T-helper 1 cell treated with Interleukin-12 subunit alpha and Interleukin-12 subunit beta and Interleukin-4 antibody, amounts not matched to agents 30 μg/mL and 1 μg/mL, for 36 hours (primary cell): ENCODE results near the gene SBNO2.
"Not testable (repeated sequence)": the region's sequence is repeated elsewhere in the genome, so short reads cannot be mapped to it uniquely, and the experiment has no call there.

Source experiments
- H3K27ac Mint-ChIP-seq: one replicate; pipeline ENCODE4 v1.8.0; 2021; ENCODE audit warnings: mild to moderate bottlenecking, mixed read lengths
- H3K27me3 Mint-ChIP-seq: one replicate; pipeline ENCODE4 v1.8.0; 2021; ENCODE audit warnings: low read depth, mixed read lengths
- H3K36me3 Mint-ChIP-seq: one replicate; pipeline ENCODE4 v1.8.0; 2021; ENCODE audit warnings: low read depth, mixed read lengths
- H3K4me1 Mint-ChIP-seq: one replicate; pipeline ENCODE4 v1.8.0; 2021; ENCODE audit warnings: low read depth, mixed read lengths
- H3K4me3 Mint-ChIP-seq: one replicate; pipeline ENCODE4 v1.8.0; 2021; ENCODE audit warnings: mild to moderate bottlenecking, moderate library complexity, mixed read lengths
- H3K9me3 Mint-ChIP-seq: one replicate; pipeline ENCODE4 v1.8.0; 2021; ENCODE audit warnings: mixed read lengths

Gene SBNO2

GRCh38 chr19:1213391-1214286, 39.6 kb upstream of the SBNO2 start:
- no peaks in the 10 kb centered on the region for H3K9me3 Mint-ChIP-seq
- H3K27ac Mint-ChIP-seq = peak overlapping the region; percentile 98
- H3K4me1 Mint-ChIP-seq = peaks cover 20% of the 10 kb centered on the region
- H3K4me3 Mint-ChIP-seq = peak overlapping the region; percentile 77
- peaks cover 16% of the 10 kb centered on the region for H3K36me3 Mint-ChIP-seq
- no peaks in the 10 kb centered on the region for H3K27me3 Mint-ChIP-seq

- Mint-ChIP-seq H3K27ac (no peak overlapping the region), H3K27me3 (no peaks in the 10 kb centered on the region), H3K36me3 (peaks cover 22% of the 10 kb centered on the region), H3K4me3 (peak overlapping the region; percentile 44), H3K9me3 (no peaks in the 10 kb centered on the region), H3K4me1 (peaks cover 32% of the 10 kb centered on the region)
Measured at GRCh38 chr19:1211494-1212234, 37.6 kb upstream of the SBNO2 start.

DNA sequence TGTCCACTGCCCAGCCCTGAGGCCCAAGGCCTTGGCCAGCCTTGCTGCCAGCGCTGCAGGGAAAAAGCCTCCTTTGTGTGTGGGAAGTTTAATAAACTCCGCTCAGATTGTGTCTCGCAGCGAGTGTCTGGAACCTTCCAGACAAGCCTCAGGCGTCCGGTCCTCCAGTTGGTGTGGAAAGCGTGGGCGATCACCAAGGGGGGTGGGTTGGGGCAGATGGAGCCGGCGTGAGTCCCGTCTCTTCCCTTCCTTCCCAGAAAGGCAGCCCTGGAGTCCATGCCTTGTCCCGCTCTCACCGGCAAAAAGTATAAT, 36.1 kb upstream of the SBNO2 start:
- Mint-ChIP-seq H3K27me3 (no peaks in the 10 kb centered on the region), H3K4me1 (peaks cover 33% of the 10 kb centered on the region), H3K9me3 (no peaks in the 10 kb centered on the region), H3K27ac (no peak overlapping the region), H3K36me3 (peaks cover 23% of the 10 kb centered on the region), H3K4me3 (no peak overlapping the region)

DNA sequence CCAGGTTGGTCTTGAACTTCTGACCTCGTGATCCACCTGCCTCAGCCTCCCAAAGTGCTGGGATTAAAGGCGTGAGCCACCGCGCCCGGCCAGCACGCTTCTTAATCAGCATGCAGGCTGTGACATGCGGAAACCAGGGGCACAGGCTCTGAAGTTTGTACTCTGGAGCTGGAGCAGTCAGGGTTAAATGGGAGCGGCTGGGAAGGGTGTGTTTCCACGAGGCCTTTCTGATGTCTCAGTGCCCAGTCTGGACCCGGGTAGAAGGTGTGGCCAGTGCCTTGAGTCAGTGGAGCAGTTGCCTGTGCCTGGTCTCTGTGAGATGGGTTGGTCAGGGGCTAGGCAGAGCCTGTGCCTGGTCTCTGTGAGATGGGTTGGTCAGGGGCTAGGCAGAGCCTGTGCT, 34.8 kb upstream of the SBNO2 start:
- H3K36me3 Mint-ChIP-seq = peaks cover 21% of the 10 kb centered on the region
- H3K4me3 Mint-ChIP-seq = peak overlapping the region; percentile 21
- H3K27ac Mint-ChIP-seq, H3K27me3 Mint-ChIP-seq, H3K9me3 Mint-ChIP-seq: not testable (repeated sequence)
- peaks cover 30% of the 10 kb centered on the region for H3K4me1 Mint-ChIP-seq

DNA sequence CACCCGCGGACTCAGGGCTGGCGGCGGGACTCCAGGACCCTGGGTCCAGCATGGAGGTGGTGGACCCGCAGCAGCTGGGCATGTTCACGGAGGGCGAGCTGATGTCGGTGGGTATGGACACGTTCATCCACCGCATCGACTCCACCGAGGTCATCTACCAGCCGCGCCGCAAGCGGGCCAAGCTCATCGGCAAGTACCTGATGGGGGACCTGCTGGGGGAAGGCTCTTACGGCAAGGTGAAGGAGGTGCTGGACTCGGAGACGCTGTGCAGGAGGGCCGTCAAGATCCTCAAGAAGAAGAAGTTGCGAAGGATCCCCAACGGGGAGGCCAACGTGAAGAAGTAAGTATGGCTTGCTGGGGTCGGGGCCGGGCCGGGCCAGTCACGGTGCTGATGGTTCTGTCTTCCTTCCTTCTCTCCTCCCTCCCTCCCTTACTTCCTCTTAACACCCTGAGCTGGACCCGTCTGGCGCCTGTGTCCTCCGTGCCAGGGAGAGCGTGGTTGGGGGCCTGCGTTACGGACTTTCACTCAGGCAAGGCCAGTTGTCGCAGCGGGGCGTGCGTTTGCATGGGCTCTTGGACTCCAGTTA, 32.9 kb upstream of the SBNO2 start:
- peaks cover 32% of the 10 kb centered on the region for H3K4me1 Mint-ChIP-seq
- peaks cover 17% of the 10 kb centered on the region for H3K36me3 Mint-ChIP-seq
- no peaks in the 10 kb centered on the region for H3K9me3 Mint-ChIP-seq
- peak overlapping the region; percentile 94 for H3K4me3 Mint-ChIP-seq
- H3K27ac Mint-ChIP-seq = peak overlapping the region; percentile 89
- H3K27me3 Mint-ChIP-seq = no peaks in the 10 kb centered on the region

GRCh38 chr19:1206150-1206863, 32.2 kb upstream of the SBNO2 start:
- Mint-ChIP-seq H3K27me3 (no peaks in the 10 kb centered on the region), H3K36me3 (peaks cover 14% of the 10 kb centered on the region), H3K27ac (peak overlapping the region; percentile 89), H3K9me3 (no peaks in the 10 kb centered on the region), H3K4me1 (peaks cover 29% of the 10 kb centered on the region), H3K4me3 (peak overlapping the region; percentile 94)

GRCh38 chr19:1205114-1206099, 31.3 kb upstream of the SBNO2 start, which contains the start of gene STK11:
STK11 (plus strand) TSS chr19:1205778; CDS start chr19:1206914, 1,136 bp downstream.
- Mint-ChIP-seq H3K27ac (peak within 1 kb of the TSS; percentile 89), H3K9me3 (no peaks in the 10 kb centered on the region), H3K27me3 (no peaks in the 10 kb centered on the region), H3K36me3 (peaks cover 12% of the 10 kb centered on the region), H3K4me3 (peak within 1 kb of the TSS; percentile 94), H3K4me1 (peaks cover 27% of the 10 kb centered on the region)

GRCh38 chr19:1200614-1201013, 26.5 kb upstream of the SBNO2 start:
- H3K36me3 Mint-ChIP-seq, H3K27me3 Mint-ChIP-seq, H3K4me3 Mint-ChIP-seq, H3K4me1 Mint-ChIP-seq, H3K9me3 Mint-ChIP-seq, H3K27ac Mint-ChIP-seq: not testable (repeated sequence)

GRCh38 chr19:1199531-1199930, 25.5 kb upstream of the SBNO2 start:
- Mint-ChIP-seq H3K27ac (no peak overlapping the region), H3K27me3 (no peaks in the 10 kb centered on the region), H3K4me1 (peaks cover 9% of the 10 kb centered on the region), H3K4me3 (no peak overlapping the region), H3K9me3 (no peaks in the 10 kb centered on the region), H3K36me3 (peaks cover 2% of the 10 kb centered on the region)

DNA sequence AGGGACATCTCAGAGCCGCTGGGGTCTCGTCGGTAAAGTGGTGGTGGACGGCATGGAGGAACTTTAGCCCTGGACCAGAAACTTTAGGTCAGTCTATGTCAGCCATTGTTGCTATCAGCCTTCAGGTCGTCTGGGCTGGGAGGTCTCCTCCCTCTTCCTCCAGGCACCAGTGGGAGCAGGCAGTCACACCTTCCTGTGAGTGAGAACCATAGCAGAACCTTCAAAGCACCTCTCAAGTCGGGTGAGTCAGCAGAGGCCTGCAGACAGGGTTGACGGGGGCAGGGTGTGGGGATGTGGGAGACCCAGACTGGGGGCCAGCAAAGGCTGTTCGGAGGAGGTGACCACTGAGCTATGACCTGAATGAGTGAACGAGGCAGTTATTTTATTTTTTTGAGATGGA, 15.4 kb upstream of the SBNO2 start:
- Mint-ChIP-seq H3K4me1 (peaks cover 17% of the 10 kb centered on the region), H3K27me3 (no peaks in the 10 kb centered on the region), H3K27ac (peak overlapping the region; percentile 84), H3K36me3 (no peaks in the 10 kb centered on the region), H3K9me3 (no peaks in the 10 kb centered on the region), H3K4me3 (peak overlapping the region; percentile 66)

DNA sequence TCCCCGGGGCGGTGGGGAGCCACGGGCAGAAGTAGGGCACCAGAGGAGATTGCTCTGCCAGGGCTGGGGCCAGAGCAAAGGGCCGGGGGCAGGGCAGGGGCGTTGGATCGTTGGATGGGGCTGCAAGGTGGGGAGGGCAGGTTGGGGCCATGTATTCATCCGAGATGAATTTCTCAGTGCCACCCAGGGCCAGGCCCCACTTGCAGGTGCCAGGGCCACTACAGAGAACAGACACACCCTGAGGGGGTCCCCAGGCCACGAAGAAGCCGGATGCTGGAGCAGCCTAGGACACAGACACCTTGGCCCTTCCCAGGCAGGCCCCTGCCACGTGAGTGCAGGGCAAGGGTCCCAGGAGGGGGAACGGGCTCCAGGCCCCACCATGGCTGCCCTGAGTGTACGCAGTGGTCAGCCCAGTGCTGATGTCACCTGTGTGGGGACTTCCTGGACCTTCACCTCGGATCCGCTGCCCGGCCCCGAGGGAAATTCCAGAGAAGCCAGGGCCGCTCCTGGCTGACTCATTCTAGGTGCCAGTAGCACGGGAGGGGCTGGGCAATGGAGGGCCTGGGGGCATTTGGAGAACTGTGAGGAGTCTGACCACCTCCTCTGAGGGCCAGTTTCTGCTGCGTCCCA, 9.6 kb upstream of the SBNO2 start:
- H3K4me3 Mint-ChIP-seq = no peak overlapping the region
- H3K4me1 Mint-ChIP-seq = peaks cover 13% of the 10 kb centered on the region
- no peaks in the 10 kb centered on the region for H3K27me3 Mint-ChIP-seq
- peaks cover 3% of the 10 kb centered on the region for H3K36me3 Mint-ChIP-seq
- no peak overlapping the region for H3K27ac Mint-ChIP-seq
- no peaks in the 10 kb centered on the region for H3K9me3 Mint-ChIP-seq

DNA sequence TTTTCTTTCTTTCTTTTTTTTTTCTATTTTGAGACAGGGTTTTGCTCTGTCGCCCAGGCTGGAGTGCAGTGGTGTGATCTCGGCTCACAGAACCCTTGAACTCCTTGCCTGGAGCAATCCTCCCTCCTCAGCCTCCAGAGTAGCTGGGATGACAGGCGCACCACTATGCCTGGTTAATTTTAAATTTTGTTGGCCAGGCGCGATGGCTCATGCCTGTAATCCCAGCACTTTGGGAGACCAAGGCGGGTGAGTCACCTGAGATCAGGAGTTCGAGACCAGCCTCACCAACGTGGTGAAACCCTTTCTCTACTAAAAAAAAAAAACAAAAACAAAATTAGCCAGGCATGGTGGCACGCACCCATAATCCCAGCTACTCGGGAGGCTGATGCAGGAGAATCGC, 8.7 kb upstream of the SBNO2 start:
- no peaks in the 10 kb centered on the region for H3K27me3 Mint-ChIP-seq
- no peak overlapping the region for H3K27ac Mint-ChIP-seq
- H3K36me3 Mint-ChIP-seq = peaks cover 3% of the 10 kb centered on the region
- H3K4me3 Mint-ChIP-seq = no peak overlapping the region
- peaks cover 13% of the 10 kb centered on the region for H3K4me1 Mint-ChIP-seq
- H3K9me3 Mint-ChIP-seq = no peaks in the 10 kb centered on the region

- Mint-ChIP-seq H3K27ac (no peak overlapping the region), H3K27me3 (no peaks in the 10 kb centered on the region), H3K9me3 (no peaks in the 10 kb centered on the region), H3K4me3 (no peak overlapping the region), H3K36me3 (peaks cover 3% of the 10 kb centered on the region), H3K4me1 (peaks cover 16% of the 10 kb centered on the region)
Measured at GRCh38 chr19:1182068-1182467, 8.0 kb upstream of the SBNO2 start.
